ENCODE results near the gene GPC5. TPM values are rescaled to one million over a fixed set of nuclear protein-coding genes. Genes with fewer than 3 reads are reported as not detected.

Gene GPC5
- polyA plus RNA-seq, 4 donors: 0.18 to 0.86 TPM; not detected in 2

- peaks cover 0 to 11% of the 10 kb centered on the region in 2 donors for H3K9me3 ChIP-seq (ENCODE audit: control insufficient read depth in 2 of 2, insufficient read depth in 1 of 2, low read depth in 1 of 2, low read length in 1 of 2)
- no peaks in the 10 kb centered on the region for H3K36me3 ChIP-seq (ENCODE audit: control insufficient read depth in 3 of 3, insufficient read depth in 2 of 3, low read depth in 1 of 3, low read length in 3 of 3)
- no peak for DNase-seq
- H3K27ac ChIP-seq (ENCODE audit: low read depth in 1 of 3, low read length in 2 of 3): no peak overlapping the region
- no peaks in the 10 kb centered on the region for H3K4me1 ChIP-seq (ENCODE audit: control insufficient read depth in 3 of 3, insufficient read depth in 2 of 3, low read depth in 1 of 3, low read length in 2 of 3)
- FAIRE-seq: no peak
- 85 to 91% (median 86%) methylated on average over 4 of the region's 4 CpGs for WGBS, 3 donors
- H3K4me3 ChIP-seq (ENCODE audit: low read depth in 1 of 3, low read length in 3 of 3): no peak overlapping the region
- H3K27me3 ChIP-seq (ENCODE audit: control insufficient read depth in 3 of 3, insufficient read depth in 3 of 3, low read length in 3 of 3): no peaks in the 10 kb centered on the region
Observed at GRCh38 chr13:92589955-92590354, 1191.5 kb downstream of the GPC5 start.

GRCh38 chr13:92590503-92590908, 1192.1 kb downstream of the GPC5 start:
- no peak for FAIRE-seq
- Histone ChIP-seq H3K4me3 (ENCODE audit: low read depth in 1 of 3, low read length in 3 of 3) (no peak overlapping the region), H3K27ac (ENCODE audit: low read depth in 1 of 3, low read length in 2 of 3) (no peak overlapping the region), H3K27me3 (ENCODE audit: control insufficient read depth in 3 of 3, insufficient read depth in 3 of 3, low read length in 3 of 3) (no peaks in the 10 kb centered on the region), H3K36me3 (ENCODE audit: control insufficient read depth in 3 of 3, insufficient read depth in 2 of 3, low read depth in 1 of 3, low read length in 3 of 3) (no peaks in the 10 kb centered on the region), H3K9me3 (ENCODE audit: control insufficient read depth in 2 of 2, insufficient read depth in 1 of 2, low read depth in 1 of 2, low read length in 1 of 2) (peaks cover 0 to 5% of the 10 kb centered on the region in 2 donors), H3K4me1 (ENCODE audit: control insufficient read depth in 3 of 3, insufficient read depth in 2 of 3, low read depth in 1 of 3, low read length in 2 of 3) (no peaks in the 10 kb centered on the region)
- WGBS, 3 donors: 60 to 69% (median 68%) methylated on average over 5 of the region's 5 CpGs
- no peak for DNase-seq

- DNase-seq (no peak), FAIRE-seq (no peak)
- Histone ChIP-seq H3K4me3 (ENCODE audit: low read depth in 1 of 3, low read length in 3 of 3) (no peak overlapping the region), H3K9me3 (ENCODE audit: control insufficient read depth in 2 of 2, insufficient read depth in 1 of 2, low read depth in 1 of 2, low read length in 1 of 2) (peaks cover 0 to 2% of the 10 kb centered on the region in 2 donors), H3K36me3 (ENCODE audit: control insufficient read depth in 3 of 3, insufficient read depth in 2 of 3, low read depth in 1 of 3, low read length in 3 of 3) (no peaks in the 10 kb centered on the region), H3K27me3 (ENCODE audit: control insufficient read depth in 3 of 3, insufficient read depth in 3 of 3, low read length in 3 of 3) (no peaks in the 10 kb centered on the region), H3K4me1 (ENCODE audit: control insufficient read depth in 3 of 3, insufficient read depth in 2 of 3, low read depth in 1 of 3, low read length in 2 of 3) (no peaks in the 10 kb centered on the region), H3K27ac (ENCODE audit: low read depth in 1 of 3, low read length in 2 of 3) (no peak overlapping the region)
- 64 to 71% (median 66%) methylated on average over 5 of the region's 5 CpGs for WGBS, 3 donors
Observed at GRCh38 chr13:92591117-92591516, 1192.7 kb downstream of the GPC5 start.

DNA sequence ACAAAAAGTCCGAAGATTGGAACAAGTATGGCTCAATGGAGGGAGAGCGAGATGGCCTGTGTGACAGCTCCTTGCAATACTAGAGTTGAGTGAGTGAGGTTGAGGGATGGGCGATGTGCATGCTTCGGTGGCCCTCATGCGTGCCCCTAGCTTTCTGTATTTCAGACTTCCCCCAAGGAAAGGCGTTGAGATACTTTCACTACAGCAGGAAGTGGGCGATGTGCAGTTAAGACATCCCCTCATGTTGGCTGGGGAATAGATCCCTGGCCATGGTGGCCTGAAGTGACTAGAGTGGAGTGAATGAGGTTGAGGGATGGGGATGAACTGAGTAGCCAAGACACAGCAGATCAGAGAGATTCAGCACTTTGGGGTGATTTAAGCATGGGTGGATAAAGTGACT, 1194.3 kb downstream of the GPC5 start:
- WGBS, 3 donors: 88 to 91% (median 88%) methylated on average over 7 of the region's 7 CpGs
- Histone ChIP-seq H3K9me3 (ENCODE audit: control insufficient read depth in 2 of 2, insufficient read depth in 1 of 2, low read depth in 1 of 2, low read length in 1 of 2) (peaks cover 0 to 2% of the 10 kb centered on the region in 2 donors), H3K27me3 (ENCODE audit: control insufficient read depth in 3 of 3, insufficient read depth in 3 of 3, low read length in 3 of 3) (no peaks in the 10 kb centered on the region), H3K4me3 (ENCODE audit: low read depth in 1 of 3, low read length in 3 of 3) (no peak overlapping the region), H3K4me1 (ENCODE audit: control insufficient read depth in 3 of 3, insufficient read depth in 2 of 3, low read depth in 1 of 3, low read length in 2 of 3) (no peaks in the 10 kb centered on the region), H3K36me3 (ENCODE audit: control insufficient read depth in 3 of 3, insufficient read depth in 2 of 3, low read depth in 1 of 3, low read length in 3 of 3) (no peaks in the 10 kb centered on the region), H3K27ac (ENCODE audit: low read depth in 1 of 3, low read length in 2 of 3) (no peak overlapping the region)
- FAIRE-seq (no peak), DNase-seq (no peak)

- H3K36me3 ChIP-seq (ENCODE audit: control insufficient read depth in 3 of 3, insufficient read depth in 2 of 3, low read depth in 1 of 3, low read length in 3 of 3): no peaks in the 10 kb centered on the region
- H3K27ac ChIP-seq (ENCODE audit: low read depth in 1 of 3, low read length in 2 of 3): no peak overlapping the region
- 70 to 89% (median 72%) methylated on average over 1 of the region's 1 CpG for WGBS, 3 donors
- peak in 1 of 2 donors; percentile 20 for DNase-seq
- no peaks in the 10 kb centered on the region for H3K4me1 ChIP-seq (ENCODE audit: control insufficient read depth in 3 of 3, insufficient read depth in 2 of 3, low read depth in 1 of 3, low read length in 2 of 3)
- H3K27me3 ChIP-seq (ENCODE audit: control insufficient read depth in 3 of 3, insufficient read depth in 3 of 3, low read length in 3 of 3): no peaks in the 10 kb centered on the region
- no peaks in the 10 kb centered on the region for H3K9me3 ChIP-seq (ENCODE audit: control insufficient read depth in 2 of 2, insufficient read depth in 1 of 2, low read depth in 1 of 2, low read length in 1 of 2)
- H3K4me3 ChIP-seq (ENCODE audit: low read depth in 1 of 3, low read length in 3 of 3): no peak overlapping the region
- FAIRE-seq: no peak
Observed at GRCh38 chr13:92602560-92602959, 1204.1 kb downstream of the GPC5 start.

DNA sequence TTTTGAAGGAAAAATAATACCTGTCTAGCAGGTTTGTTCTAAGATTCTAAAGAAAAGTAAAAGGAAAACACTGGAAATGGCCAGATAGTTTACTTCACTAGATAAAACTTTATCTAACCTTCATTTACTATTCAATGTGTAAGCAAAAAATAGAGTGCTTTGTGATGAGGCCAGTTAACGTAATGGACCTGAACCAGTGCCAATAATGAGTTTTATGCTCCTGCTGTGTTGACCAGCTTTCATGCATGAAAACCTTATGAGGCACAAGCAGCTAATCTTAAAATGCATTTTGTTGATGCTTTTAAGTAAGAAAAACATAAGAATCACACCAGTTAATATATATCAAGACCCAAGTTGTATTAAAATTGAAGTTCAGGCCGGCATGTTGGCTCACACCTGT, 1211.0 kb downstream of the GPC5 start:
- no peak overlapping the region for H3K27ac ChIP-seq (ENCODE audit: low read depth in 1 of 3, low read length in 2 of 3)
- no peak for FAIRE-seq
- WGBS, 3 donors: 53 to 68% (median 65%) methylated on average over 2 of the region's 2 CpGs
- no peaks in the 10 kb centered on the region for H3K27me3 ChIP-seq (ENCODE audit: control insufficient read depth in 3 of 3, insufficient read depth in 3 of 3, low read length in 3 of 3)
- no peak overlapping the region for H3K4me3 ChIP-seq (ENCODE audit: low read depth in 1 of 3, low read length in 3 of 3)
- peak in 1 of 2 donors; percentile 15 for DNase-seq
- no peaks in the 10 kb centered on the region for H3K9me3 ChIP-seq (ENCODE audit: control insufficient read depth in 2 of 2, insufficient read depth in 1 of 2, low read depth in 1 of 2, low read length in 1 of 2)
- H3K36me3 ChIP-seq (ENCODE audit: control insufficient read depth in 3 of 3, insufficient read depth in 2 of 3, low read depth in 1 of 3, low read length in 3 of 3): no peaks in the 10 kb centered on the region
- peaks cover 0 to 3% (median 0%) of the 10 kb centered on the region in 3 donors for H3K4me1 ChIP-seq (ENCODE audit: control insufficient read depth in 3 of 3, insufficient read depth in 2 of 3, low read depth in 1 of 3, low read length in 2 of 3)

DNA sequence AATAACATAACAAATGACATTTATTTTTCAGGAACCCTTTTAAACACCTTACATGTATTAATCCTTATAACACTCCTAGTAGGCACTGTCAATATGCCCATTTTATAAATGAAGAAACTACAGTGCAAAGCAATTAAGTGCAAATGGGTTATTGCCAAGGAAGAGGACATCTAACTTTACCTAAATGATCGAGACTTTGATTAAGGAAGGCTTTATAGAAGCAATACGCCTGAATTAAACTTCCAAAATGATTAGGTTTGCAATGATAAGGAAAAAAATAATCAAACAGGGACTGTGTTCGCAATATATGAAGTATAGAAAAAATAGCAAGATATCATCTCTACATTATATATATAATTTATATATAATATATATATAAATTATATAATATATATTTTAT, 1214.5 kb downstream of the GPC5 start:
- 91 to 93% (median 91%) methylated on average over 3 of the region's 3 CpGs for WGBS, 3 donors
- no peak for FAIRE-seq
- Histone ChIP-seq H3K4me3 (ENCODE audit: low read depth in 1 of 3, low read length in 3 of 3) (no peak overlapping the region), H3K9me3 (ENCODE audit: control insufficient read depth in 2 of 2, insufficient read depth in 1 of 2, low read depth in 1 of 2, low read length in 1 of 2) (no peaks in the 10 kb centered on the region), H3K27me3 (ENCODE audit: control insufficient read depth in 3 of 3, insufficient read depth in 3 of 3, low read length in 3 of 3) (no peaks in the 10 kb centered on the region), H3K27ac (ENCODE audit: low read depth in 1 of 3, low read length in 2 of 3) (no peak overlapping the region), H3K36me3 (ENCODE audit: control insufficient read depth in 3 of 3, insufficient read depth in 2 of 3, low read depth in 1 of 3, low read length in 3 of 3) (no peaks in the 10 kb centered on the region), H3K4me1 (ENCODE audit: control insufficient read depth in 3 of 3, insufficient read depth in 2 of 3, low read depth in 1 of 3, low read length in 2 of 3) (peaks cover 0 to 3% (median 0%) of the 10 kb centered on the region in 3 donors)
- DNase-seq: no peak

DNA sequence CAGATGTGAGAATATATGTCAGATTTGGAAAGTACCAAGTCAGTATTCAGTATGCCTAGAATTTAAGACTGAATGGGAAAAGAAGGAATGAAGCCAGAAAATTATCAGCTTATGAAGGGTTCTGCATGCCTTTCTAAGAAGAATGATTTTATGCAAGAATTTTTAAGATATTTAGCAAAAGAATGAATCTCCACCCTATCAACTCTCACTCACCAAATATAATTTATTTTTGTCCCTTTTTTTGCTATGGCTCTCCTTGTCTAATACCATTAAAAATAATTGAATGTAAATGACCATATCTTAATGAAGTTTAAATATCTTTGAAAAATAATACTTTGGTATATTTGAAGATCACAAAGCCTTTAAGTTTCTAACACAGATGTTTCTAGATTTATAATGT, 1215.5 kb downstream of the GPC5 start:
- peaks cover 0 to 3% (median 0%) of the 10 kb centered on the region in 3 donors for H3K4me1 ChIP-seq (ENCODE audit: control insufficient read depth in 3 of 3, insufficient read depth in 2 of 3, low read depth in 1 of 3, low read length in 2 of 3)
- no peaks in the 10 kb centered on the region for H3K36me3 ChIP-seq (ENCODE audit: control insufficient read depth in 3 of 3, insufficient read depth in 2 of 3, low read depth in 1 of 3, low read length in 3 of 3)
- DNase-seq (no peak), FAIRE-seq (no peak)
- H3K27ac ChIP-seq (ENCODE audit: low read depth in 1 of 3, low read length in 2 of 3): no peak overlapping the region
- no peak overlapping the region for H3K4me3 ChIP-seq (ENCODE audit: low read depth in 1 of 3, low read length in 3 of 3)
- H3K27me3 ChIP-seq (ENCODE audit: control insufficient read depth in 3 of 3, insufficient read depth in 3 of 3, low read length in 3 of 3): no peaks in the 10 kb centered on the region
- H3K9me3 ChIP-seq (ENCODE audit: control insufficient read depth in 2 of 2, insufficient read depth in 1 of 2, low read depth in 1 of 2, low read length in 1 of 2): no peaks in the 10 kb centered on the region

- no peaks in the 10 kb centered on the region for H3K36me3 ChIP-seq (ENCODE audit: control insufficient read depth in 3 of 3, insufficient read depth in 2 of 3, low read depth in 1 of 3, low read length in 3 of 3)
- no peak for DNase-seq
- no peaks in the 10 kb centered on the region for H3K4me1 ChIP-seq (ENCODE audit: control insufficient read depth in 3 of 3, insufficient read depth in 2 of 3, low read depth in 1 of 3, low read length in 2 of 3)
- no peak overlapping the region for H3K4me3 ChIP-seq (ENCODE audit: low read depth in 1 of 3, low read length in 3 of 3)
- 85 to 90% (median 87%) methylated on average over 5 of the region's 5 CpGs for WGBS, 3 donors
- FAIRE-seq: no peak
- no peaks in the 10 kb centered on the region for H3K9me3 ChIP-seq (ENCODE audit: control insufficient read depth in 2 of 2, insufficient read depth in 1 of 2, low read depth in 1 of 2, low read length in 1 of 2)
- H3K27me3 ChIP-seq (ENCODE audit: control insufficient read depth in 3 of 3, insufficient read depth in 3 of 3, low read length in 3 of 3): no peaks in the 10 kb centered on the region
- H3K27ac ChIP-seq (ENCODE audit: low read depth in 1 of 3, low read length in 2 of 3): no peak overlapping the region
Observed at GRCh38 chr13:92621985-92622384, 1223.6 kb downstream of the GPC5 start.

Data from small intestine (tissue), 7 donors.